ENCODE measurements around the gene PDE7B.

GRCh38 chr6:135940616-135941167 is 89.2 kb downstream of the PDE7B start:
- no peak for TF ChIP-seq EP300 (IDR thresholded peaks at IDR 0.05)
- no peak for TF ChIP-seq POLR2A (IDR thresholded peaks at IDR 0.05)
- no peak for TF ChIP-seq CTCF (IDR thresholded peaks at IDR 0.05)

Data from tibial nerve (tissue), 4 donors.